Keratinocyte (primary cell): ENCODE measurements around the gene MARCHF11. TPM values are rescaled to one million over a fixed set of nuclear protein-coding genes. Genes with fewer than 3 reads are reported as not detected.

ENCODE experiments used
- DNase-seq: peaks from one replicate; pipeline ENCODE4 v3.0.0-alpha.2; 2011; ENCODE audit warnings: low read depth, missing footprints, low spot score
- FAIRE-seq: peaks from 2 replicates; lab custom pipeline; 2011; peaks lifted over from hg19 to GRCh38; lab: Jason Lieb, UNC
- H2AFZ ChIP-seq: 2 replicates; pipeline ENCODE4 v1.6.0; 2012; ENCODE audit warnings: low read length, control low read depth, inconsistent platforms; ENCODE audit not compliant: control insufficient read depth
- H3K27ac ChIP-seq: 2 replicates; pipeline ENCODE4 v1.5.1; 2011; ENCODE audit warnings: low read length; ENCODE audit not compliant: control insufficient read depth, insufficient read depth
- H3K27me3 ChIP-seq: 3 replicates; pipeline ENCODE4 v1.6.0; 2011; ENCODE audit warnings: low read length; ENCODE audit not compliant: control insufficient read depth, insufficient read depth; ENCODE audit errors: extremely low read depth
- H3K36me3 ChIP-seq, 2 experiments: 2 replicates in 1 of 2; 3 replicates in 1 of 2; pipeline ENCODE4 v1.5.1; 2011; ENCODE audit warnings: low read length in 2 of 2, mild to moderate bottlenecking in 1 of 2; ENCODE audit not compliant: control insufficient read depth in 2 of 2, insufficient read depth in 2 of 2; ENCODE audit errors: extremely low read depth in 1 of 2
- H3K4me1 ChIP-seq: 3 replicates; pipeline ENCODE4 v1.5.1; 2011; ENCODE audit warnings: low read length; ENCODE audit not compliant: control insufficient read depth, insufficient read depth; ENCODE audit errors: extremely low read depth
- H3K4me2 ChIP-seq: 3 replicates; pipeline ENCODE4 v1.6.0; 2011; ENCODE audit warnings: low read depth, low read length; ENCODE audit not compliant: control insufficient read depth, insufficient read depth; ENCODE audit errors: extremely low read depth
- H3K4me3 ChIP-seq, 3 experiments: fragments of 200-600 bp in 1 of 3; sonication (generic) in 1 of 3; 2 replicates in 2 of 3; 3 replicates in 1 of 3; pipeline ENCODE4 v1.5.1; 2011 to 2016; ENCODE audit warnings: low read length in 3 of 3, mild to moderate bottlenecking in 3 of 3, control low read depth in 2 of 3, inconsistent platforms in 1 of 3, low read depth in 1 of 3, mixed read lengths in 1 of 3, mixed run types in 1 of 3, moderate library complexity in 1 of 3; ENCODE audit not compliant: control insufficient read depth in 2 of 3, insufficient read depth in 2 of 3; ENCODE audit errors: extremely low read depth in 1 of 3
- H3K79me2 ChIP-seq: 2 replicates; pipeline ENCODE4 v1.6.0; 2012; ENCODE audit warnings: low read length; ENCODE audit not compliant: control insufficient read depth, insufficient read depth
- H3K9ac ChIP-seq: 3 replicates; pipeline ENCODE4 v1.6.0; 2011; ENCODE audit warnings: low read length; ENCODE audit not compliant: control insufficient read depth, insufficient read depth; ENCODE audit errors: extremely low read depth
- H3K9me1 ChIP-seq: 3 replicates; pipeline ENCODE4 v1.6.0; 2011; ENCODE audit warnings: low read length; ENCODE audit not compliant: control insufficient read depth, insufficient read depth; ENCODE audit errors: extremely low read depth
- H3K9me3 ChIP-seq: 2 replicates; pipeline ENCODE4 v1.5.1; 2012; ENCODE audit warnings: low read depth, low read length; ENCODE audit not compliant: control insufficient read depth
- H4K20me1 ChIP-seq: 3 replicates; pipeline ENCODE4 v1.6.0; 2011; ENCODE audit warnings: low read length; ENCODE audit not compliant: control insufficient read depth, insufficient read depth; ENCODE audit errors: extremely low read depth
- CTCF ChIP-seq, 3 experiments: IDR thresholded peaks in 1 of 3; conservative IDR thresholded peaks in 1 of 3; optimal IDR thresholded peaks in 1 of 3; 2 replicates in 2 of 3; 3 replicates in 1 of 3; pipeline versions ENCODE3 to v1.5.1; 2011; ENCODE audit warnings: low read length in 3 of 3, mild to moderate bottlenecking in 3 of 3, moderate library complexity in 2 of 3, control low read depth in 1 of 3, inconsistent platforms in 1 of 3; ENCODE audit not compliant: insufficient read depth in 2 of 3; ENCODE audit errors: extremely low read depth in 1 of 3
- EZH2 ChIP-seq: IDR thresholded peaks from one replicate; pipeline ENCODE4 v1.6.1; 2012; ENCODE audit warnings: inconsistent platforms, mild to moderate bottlenecking, low read length, moderate library complexity
- dilution Hi-C: fragments of 300-500 bp; cut with MboI; formaldehyde crosslinking; loops from one replicate; pipeline ENCODE4 v1.7.0; 2020; ENCODE audit warnings: low sequenced_read_pairs; ENCODE audit not compliant: extremely low pct_ligation_motif_present
- polyA plus RNA-seq, 5 experiments: library from polyadenylated mRNA; depleted of rRNA in 3 of 5; stranded (reverse) in 3 of 5; stranded (forward) in 1 of 5; unstranded in 1 of 5; fragments of >200 nt; gene quantifications; 1 replicate in 1 of 5; 2 replicates in 3 of 5; 3 replicates in 1 of 5; pipeline versions ENCODE4 v1.2.1 to v1.2.3, GENCODE V29; 2011 to 2012; ENCODE audit warnings: missing spikeins in 2 of 5, low read depth in 1 of 5, low replicate concordance in 1 of 5

The MARCHF11 gene
- polyA plus RNA-seq, 1 donor (not counting 4 experiments of a cell fraction or from before 2014, with no cell fraction given), result 0.16 TPM

GRCh38 chr5:16057277-16057676 lies 122.3 kb downstream of the MARCHF11 start:
- Histone ChIP-seq H3K27me3 (no peaks in the 10 kb centered on the region), H3K4me2 (peak overlapping the region; percentile 25), H3K27ac (peak overlapping the region; percentile 36), H3K9me3 (no peaks in the 10 kb centered on the region), H2AFZ (peak overlapping the region; percentile 85), H4K20me1 (no peaks in the 10 kb centered on the region), H3K36me3 (no peaks in the 10 kb centered on the region), H3K9me1 (no peaks in the 10 kb centered on the region), H3K79me2 (no peaks in the 10 kb centered on the region), H3K9ac (no peak overlapping the region), H3K4me3 (no peak overlapping the region), H3K4me1 (peaks cover 6% of the 10 kb centered on the region)
- dilution Hi-C loops, result no loop called here
- no peak for TF ChIP-seq CTCF (optimal IDR thresholded peaks at IDR 0.05 in 1 of 3, IDR thresholded peaks at IDR 0.05 in 1 of 3, conservative IDR thresholded peaks at IDR 0.05 in 1 of 3; ENCODE audit: extremely low read depth in 1 of 3, insufficient read depth in 2 of 3, low read length in 3 of 3)
- no peak for TF ChIP-seq EZH2
- FAIRE-seq, result peak; percentile 76
- no peak for DNase-seq

GRCh38 chr5:16051246-16051755 lies 128.3 kb downstream of the MARCHF11 start:
- H3K9me1 ChIP-seq, result no peaks in the 10 kb centered on the region
- H4K20me1 ChIP-seq, result no peaks in the 10 kb centered on the region
- H3K4me1 ChIP-seq, result no peaks in the 10 kb centered on the region
- DNase-seq, result peak; percentile 7
- H3K9me3 ChIP-seq, result no peaks in the 10 kb centered on the region
- dilution Hi-C loops, result no loop called here
- H3K27ac ChIP-seq, result no peak overlapping the region
- H3K4me2 ChIP-seq, result no peak overlapping the region
- FAIRE-seq, result peak; percentile 79
- H3K36me3 ChIP-seq, result no peaks in the 10 kb centered on the region
- H3K27me3 ChIP-seq, result no peaks in the 10 kb centered on the region
- no peak overlapping the region for H3K4me3 ChIP-seq
- H3K9ac ChIP-seq, result no peak overlapping the region
- H3K79me2 ChIP-seq, result no peaks in the 10 kb centered on the region
- TF ChIP-seq CTCF (optimal IDR thresholded peaks at IDR 0.05 in 1 of 3, IDR thresholded peaks at IDR 0.05 in 1 of 3, conservative IDR thresholded peaks at IDR 0.05 in 1 of 3; ENCODE audit: extremely low read depth in 1 of 3, insufficient read depth in 2 of 3, low read length in 3 of 3) (no peak), EZH2 (no peak)
- no peak overlapping the region for H2AFZ ChIP-seq
